EL (cell line): ENCODE data around the gene PCDHA8.
"Not testable (repeated sequence)": the region's sequence is repeated elsewhere in the genome, so short reads cannot be mapped to it uniquely, and the experiment has no call there.

Source experiments
- DNase-seq: peaks from one replicate; pipeline ENCODE4 v3.0.0-alpha.2; 2016

PCDHA8 gene

GRCh38 chr5:140875085-140876065 lies 34.4 kb downstream of the PCDHA8 start, which contains the start of gene PCDHA12:
PCDHA12 (plus strand) TSS chr5:140875308; CDS start chr5:140875473, 165 bp downstream.
- DNase-seq = peak; percentile 3

GRCh38 chr5:140876541-140877261 lies 35.7 kb downstream of the PCDHA8 start:
- not testable (repeated sequence) for DNase-seq

DNA sequence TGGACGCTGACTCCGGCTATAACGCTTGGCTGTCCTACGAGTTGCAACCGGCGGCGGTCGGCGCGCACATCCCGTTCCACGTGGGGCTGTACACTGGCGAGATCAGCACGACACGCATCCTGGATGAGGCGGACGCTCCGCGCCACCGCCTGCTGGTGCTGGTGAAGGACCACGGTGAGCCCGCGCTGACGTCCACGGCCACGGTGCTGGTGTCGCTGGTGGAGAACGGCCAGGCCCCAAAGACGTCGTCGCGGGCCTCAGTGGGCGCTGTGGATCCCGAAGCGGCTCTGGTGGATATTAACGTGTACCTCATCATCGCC lies 36.2 kb downstream of the PCDHA8 start:
- no peak for DNase-seq

GRCh38 chr5:140881889-140882590 lies 41.1 kb downstream of the PCDHA8 start, which contains the start of gene PCDHA13:
PCDHA13 (plus strand) TSS chr5:140882124; CDS start chr5:140882269, 145 bp downstream.
- DNase-seq = no peak

- peak; percentile 6 for DNase-seq
These were observed 41.6 kb downstream of the PCDHA8 start for GRCh38 chr5:140882591-140882899.

GRCh38 chr5:140883373-140883772 lies 42.4 kb downstream of the PCDHA8 start:
- DNase-seq = no peak

GRCh38 chr5:140883927-140884697 lies 43.1 kb downstream of the PCDHA8 start:
- DNase-seq = no peak
